ENCODE results near the gene MARCHF9. TPM values are rescaled to one million over a fixed set of nuclear protein-coding genes. Genes with fewer than 3 reads are reported as not detected.

The MARCHF9 gene
- total RNA-seq, 1 experiment from 2014 or later = 21.8 TPM

DNA sequence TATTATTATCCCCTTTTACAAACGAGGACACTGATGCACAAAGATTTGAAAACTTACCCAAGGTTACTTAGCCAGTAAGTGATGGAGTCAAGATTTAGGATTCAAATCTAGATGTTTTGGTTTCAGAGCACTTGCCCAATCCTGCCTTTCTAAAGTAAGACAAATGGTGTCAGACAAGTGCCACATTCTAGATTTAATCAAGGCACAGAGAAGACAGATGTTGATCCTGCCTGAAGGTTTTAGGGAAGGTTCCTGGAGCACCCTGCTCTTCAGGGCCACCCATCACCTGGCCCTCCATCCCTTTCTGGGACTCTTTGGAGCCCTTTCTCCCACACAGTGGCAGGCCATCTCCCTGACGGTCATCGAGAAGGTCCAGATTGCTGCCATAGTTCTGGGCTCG is 2.9 kb downstream of the MARCHF9 start:
- RAD21 ChIA-PET (ENCODE audit: low non-redundant PET in 1 of 2, low total read pairs in 2 of 2, uncharacterized antibody in 2 of 2, unreplicated experiment in 2 of 2) = interaction anchor here in 1 of 2 experiments (1.2 kb wide), 1 partner anchor 175 kb away, joined by 3 read pairs; no protein-coding TSS in a partner anchor
- H4K20me1 ChIP-seq (ENCODE audit: insufficient read depth) = no peaks in the 10 kb centered on the region
- no peak overlapping the region for H3K4me3 ChIP-seq (replicated peaks in 1 of 2; ENCODE audit: low read depth in 1 of 2, low read length in 2 of 2)
- peaks cover 0 to 3% of the 10 kb centered on the region in 2 experiments; a peak in 2 of 4 replicates for H3K36me3 ChIP-seq (ENCODE audit: control insufficient read depth in 1 of 2, insufficient read depth in 2 of 2, low read length in 2 of 2)
- H3K27me3 ChIP-seq (ENCODE audit: insufficient read depth, low read length) = no peaks in the 10 kb centered on the region
- H3K4me1 ChIP-seq (ENCODE audit: control insufficient read depth in 1 of 2, insufficient read depth in 2 of 2, low read length in 2 of 2) = peaks cover 18 to 33% of the 10 kb centered on the region in 2 experiments
- TF ChIP-seq SP1 (IDR thresholded peaks at IDR 0.05; ENCODE audit: low read depth) = no peak
- no peak for TF ChIP-seq FOSL1 (IDR thresholded peaks at IDR 0.05; ENCODE audit: low read depth)
- TF ChIP-seq, protein P1, sequence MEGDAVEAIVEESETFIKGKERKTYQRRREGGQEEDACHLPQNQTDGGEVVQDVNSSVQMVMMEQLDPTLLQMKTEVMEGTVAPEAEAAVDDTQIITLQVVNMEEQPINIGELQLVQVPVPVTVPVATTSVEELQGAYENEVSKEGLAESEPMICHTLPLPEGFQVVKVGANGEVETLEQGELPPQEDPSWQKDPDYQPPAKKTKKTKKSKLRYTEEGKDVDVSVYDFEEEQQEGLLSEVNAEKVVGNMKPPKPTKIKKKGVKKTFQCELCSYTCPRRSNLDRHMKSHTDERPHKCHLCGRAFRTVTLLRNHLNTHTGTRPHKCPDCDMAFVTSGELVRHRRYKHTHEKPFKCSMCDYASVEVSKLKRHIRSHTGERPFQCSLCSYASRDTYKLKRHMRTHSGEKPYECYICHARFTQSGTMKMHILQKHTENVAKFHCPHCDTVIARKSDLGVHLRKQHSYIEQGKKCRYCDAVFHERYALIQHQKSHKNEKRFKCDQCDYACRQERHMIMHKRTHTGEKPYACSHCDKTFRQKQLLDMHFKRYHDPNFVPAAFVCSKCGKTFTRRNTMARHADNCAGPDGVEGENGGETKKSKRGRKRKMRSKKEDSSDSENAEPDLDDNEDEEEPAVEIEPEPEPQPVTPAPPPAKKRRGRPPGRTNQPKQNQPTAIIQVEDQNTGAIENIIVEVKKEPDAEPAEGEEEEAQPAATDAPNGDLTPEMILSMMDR (IDR thresholded peaks at IDR 0.05 in 2 of 3, conservative IDR thresholded peaks at IDR 0.05 in 1 of 3; ENCODE audit: borderline replicate concordance in 1 of 3, insufficient read depth in 1 of 3, low read depth in 2 of 3, low read length in 2 of 3) = no peak
- no peak for TF ChIP-seq JUND (IDR thresholded peaks at IDR 0.05)
- TF ChIP-seq, protein P2, sequence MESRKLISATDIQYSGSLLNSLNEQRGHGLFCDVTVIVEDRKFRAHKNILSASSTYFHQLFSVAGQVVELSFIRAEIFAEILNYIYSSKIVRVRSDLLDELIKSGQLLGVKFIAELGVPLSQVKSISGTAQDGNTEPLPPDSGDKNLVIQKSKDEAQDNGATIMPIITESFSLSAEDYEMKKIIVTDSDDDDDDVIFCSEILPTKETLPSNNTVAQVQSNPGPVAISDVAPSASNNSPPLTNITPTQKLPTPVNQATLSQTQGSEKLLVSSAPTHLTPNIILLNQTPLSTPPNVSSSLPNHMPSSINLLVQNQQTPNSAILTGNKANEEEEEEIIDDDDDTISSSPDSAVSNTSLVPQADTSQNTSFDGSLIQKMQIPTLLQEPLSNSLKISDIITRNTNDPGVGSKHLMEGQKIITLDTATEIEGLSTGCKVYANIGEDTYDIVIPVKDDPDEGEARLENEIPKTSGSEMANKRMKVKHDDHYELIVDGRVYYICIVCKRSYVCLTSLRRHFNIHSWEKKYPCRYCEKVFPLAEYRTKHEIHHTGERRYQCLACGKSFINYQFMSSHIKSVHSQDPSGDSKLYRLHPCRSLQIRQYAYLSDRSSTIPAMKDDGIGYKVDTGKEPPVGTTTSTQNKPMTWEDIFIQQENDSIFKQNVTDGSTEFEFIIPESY (IDR thresholded peaks at IDR 0.05; ENCODE audit: extremely low read depth, insufficient replicate concordance, low read length) = no peak
- TF ChIP-seq ZNF274 (IDR thresholded peaks at IDR 0.05; ENCODE audit: low read depth, low read length) = no peak
- TF ChIP-seq SIN3A (IDR thresholded peaks at IDR 0.05; ENCODE audit: low read depth) = no peak
- no peak for TF ChIP-seq RAD21 (IDR thresholded peaks at IDR 0.05; ENCODE audit: low read depth)
- TF ChIP-seq, protein P3, sequence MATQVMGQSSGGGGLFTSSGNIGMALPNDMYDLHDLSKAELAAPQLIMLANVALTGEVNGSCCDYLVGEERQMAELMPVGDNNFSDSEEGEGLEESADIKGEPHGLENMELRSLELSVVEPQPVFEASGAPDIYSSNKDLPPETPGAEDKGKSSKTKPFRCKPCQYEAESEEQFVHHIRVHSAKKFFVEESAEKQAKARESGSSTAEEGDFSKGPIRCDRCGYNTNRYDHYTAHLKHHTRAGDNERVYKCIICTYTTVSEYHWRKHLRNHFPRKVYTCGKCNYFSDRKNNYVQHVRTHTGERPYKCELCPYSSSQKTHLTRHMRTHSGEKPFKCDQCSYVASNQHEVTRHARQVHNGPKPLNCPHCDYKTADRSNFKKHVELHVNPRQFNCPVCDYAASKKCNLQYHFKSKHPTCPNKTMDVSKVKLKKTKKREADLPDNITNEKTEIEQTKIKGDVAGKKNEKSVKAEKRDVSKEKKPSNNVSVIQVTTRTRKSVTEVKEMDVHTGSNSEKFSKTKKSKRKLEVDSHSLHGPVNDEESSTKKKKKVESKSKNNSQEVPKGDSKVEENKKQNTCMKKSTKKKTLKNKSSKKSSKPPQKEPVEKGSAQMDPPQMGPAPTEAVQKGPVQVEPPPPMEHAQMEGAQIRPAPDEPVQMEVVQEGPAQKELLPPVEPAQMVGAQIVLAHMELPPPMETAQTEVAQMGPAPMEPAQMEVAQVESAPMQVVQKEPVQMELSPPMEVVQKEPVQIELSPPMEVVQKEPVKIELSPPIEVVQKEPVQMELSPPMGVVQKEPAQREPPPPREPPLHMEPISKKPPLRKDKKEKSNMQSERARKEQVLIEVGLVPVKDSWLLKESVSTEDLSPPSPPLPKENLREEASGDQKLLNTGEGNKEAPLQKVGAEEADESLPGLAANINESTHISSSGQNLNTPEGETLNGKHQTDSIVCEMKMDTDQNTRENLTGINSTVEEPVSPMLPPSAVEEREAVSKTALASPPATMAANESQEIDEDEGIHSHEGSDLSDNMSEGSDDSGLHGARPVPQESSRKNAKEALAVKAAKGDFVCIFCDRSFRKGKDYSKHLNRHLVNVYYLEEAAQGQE (IDR thresholded peaks at IDR 0.05; ENCODE audit: low read depth) = no peak
- no peak for TF ChIP-seq EGR1 (IDR thresholded peaks at IDR 0.05; ENCODE audit: low read depth)
- no peak for TF ChIP-seq POLR2A (IDR thresholded peaks at IDR 0.05; ENCODE audit: borderline replicate concordance, extremely low read depth, insufficient read depth, insufficient read length)
- TF ChIP-seq CBX3 (IDR thresholded peaks at IDR 0.05; ENCODE audit: low read depth) = no peak
- TF ChIP-seq, protein P4, sequence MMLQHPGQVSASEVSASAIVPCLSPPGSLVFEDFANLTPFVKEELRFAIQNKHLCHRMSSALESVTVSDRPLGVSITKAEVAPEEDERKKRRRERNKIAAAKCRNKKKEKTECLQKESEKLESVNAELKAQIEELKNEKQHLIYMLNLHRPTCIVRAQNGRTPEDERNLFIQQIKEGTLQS (IDR thresholded peaks at IDR 0.05) = no peak
- no TSS peak for BruUV-seq (replicated peaks)
- intact Hi-C loops (cut with micrococcal nuclease) = no loop called here
- no peaks in the 10 kb centered on the region for H3K9me3 ChIP-seq (ENCODE audit: control insufficient read depth in 1 of 2, insufficient read depth in 1 of 2, low read depth in 1 of 2, low read length in 2 of 2)
- no peaks in the 10 kb centered on the region for H3K79me2 ChIP-seq (ENCODE audit: insufficient read depth, low read length)
- no peak overlapping the region for H3K4me2 ChIP-seq (ENCODE audit: low read length)
- H3K27ac ChIP-seq (ENCODE audit: low read depth, low read length) = no peak overlapping the region
- CTCF ChIA-PET = interaction anchor here (1.5 kb wide), 1 partner anchor 299 kb away, joined by 3 read pairs; no protein-coding TSS in a partner anchor
- ATAC-seq (no peak), DNase-seq (ENCODE audit: low read depth, low spot score) (no peak)
- no peak overlapping the region for H2AFZ ChIP-seq (ENCODE audit: low read depth, low read length, poor library complexity, severe bottlenecking)
- POLR2A ChIA-PET = no interaction called here
- H3K9me2 ChIP-seq (ENCODE audit: insufficient read depth) = no peaks in the 10 kb centered on the region
- H3K9ac ChIP-seq (ENCODE audit: low read length) = no peak overlapping the region

Data from HCT116 (cell line).